H9 (cell line): ENCODE results near the gene IRF2BPL. TPM values are rescaled to one million over a fixed set of nuclear protein-coding genes. Genes with fewer than 3 reads are reported as not detected.
A peak's percentile ranks its signal among the peaks of the same experiment; 100 is the strongest.

Experiments
- DNase-seq: peaks from one replicate; pipeline ENCODE4 v3.0.0-alpha.2; 2017
- H2AFZ ChIP-seq: one replicate; pipeline ENCODE4 v1.6.1; 2013; ENCODE audit warnings: mild to moderate bottlenecking, low read length, control low read depth, moderate library complexity
- H2AK5ac ChIP-seq: 2 replicates; pipeline ENCODE4 v1.6.1; 2013; ENCODE audit warnings: low read length, control low read depth, mixed read lengths; ENCODE audit not compliant: insufficient read length
- H2BK120ac ChIP-seq: one replicate; pipeline ENCODE4 v1.6.1; 2013; ENCODE audit warnings: low read depth, mild to moderate bottlenecking, low read length, control low read depth, inconsistent platforms; ENCODE audit not compliant: poor library complexity, severe bottlenecking
- H2BK12ac ChIP-seq: 2 replicates; pipeline ENCODE4 v1.6.1; 2013; ENCODE audit warnings: low read length, control low read depth, mixed read lengths, low read depth; ENCODE audit not compliant: insufficient read length
- H2BK15ac ChIP-seq: 2 replicates; pipeline ENCODE4 v1.6.1; 2013; ENCODE audit warnings: low read depth, low read length, control low read depth
- H2BK20ac ChIP-seq: one replicate; pipeline ENCODE4 v1.6.1; 2013; ENCODE audit warnings: low read depth, mild to moderate bottlenecking, low read length, control low read depth, inconsistent platforms; ENCODE audit not compliant: poor library complexity, severe bottlenecking
- H2BK5ac ChIP-seq: 2 replicates; pipeline ENCODE4 v1.6.1; 2013; ENCODE audit warnings: low read length, control low read depth, mixed read lengths; ENCODE audit not compliant: insufficient read length
- H3K14ac ChIP-seq: 2 replicates; pipeline ENCODE4 v1.6.1; 2013; ENCODE audit warnings: low read length, control low read depth; ENCODE audit not compliant: insufficient read depth
- H3K18ac ChIP-seq: 2 replicates; pipeline ENCODE4 v1.6.1; 2013; ENCODE audit warnings: low read depth, mild to moderate bottlenecking, mixed read lengths, low read length, control low read depth; ENCODE audit not compliant: insufficient read length
- H3K23ac ChIP-seq: 2 replicates; pipeline ENCODE4 v1.6.1; 2013; ENCODE audit warnings: low read length, control low read depth, mixed read lengths, low read depth; ENCODE audit not compliant: insufficient read length
- H3K23me2 ChIP-seq: 2 replicates; pipeline ENCODE4 v1.6.1; 2013; ENCODE audit warnings: low read depth, mild to moderate bottlenecking, mixed read lengths, low read length, control low read depth; ENCODE audit not compliant: insufficient read length, poor library complexity, severe bottlenecking
- H3K27ac ChIP-seq: 2 replicates; pipeline ENCODE4 v1.5.1; 2013; ENCODE audit warnings: low read length, control low read depth, mixed read lengths, low read depth; ENCODE audit not compliant: insufficient read length
- H3K27me3 ChIP-seq: 2 replicates; pipeline ENCODE4 v1.6.1; 2013; ENCODE audit warnings: low read length, control low read depth, inconsistent platforms; ENCODE audit not compliant: insufficient read depth
- H3K4ac ChIP-seq: 2 replicates; pipeline ENCODE4 v1.6.1; 2013; ENCODE audit warnings: low read depth, mild to moderate bottlenecking, control low read depth, inconsistent platforms, low read length, moderate library complexity
- H3K4me1 ChIP-seq: 2 replicates; pipeline ENCODE4 v1.6.1; 2013; ENCODE audit warnings: low read length, control low read depth, inconsistent platforms; ENCODE audit not compliant: insufficient read depth
- H3K4me2 ChIP-seq: 2 replicates; pipeline ENCODE4 v1.6.1; 2013; ENCODE audit warnings: low read length, control low read depth, mixed read lengths; ENCODE audit not compliant: insufficient read length, insufficient read depth
- H3K56ac ChIP-seq: 2 replicates; pipeline ENCODE4 v1.6.1; 2013; ENCODE audit warnings: low read depth, mild to moderate bottlenecking, mixed read lengths, low read length, control low read depth; ENCODE audit not compliant: insufficient read length
- H3K79me1 ChIP-seq: 2 replicates; pipeline ENCODE4 v1.6.1; 2013; ENCODE audit warnings: low read depth, mild to moderate bottlenecking, moderate library complexity, low read length, control low read depth, inconsistent platforms; ENCODE audit not compliant: insufficient read depth, poor library complexity, severe bottlenecking
- H3K79me2 ChIP-seq: 2 replicates; pipeline ENCODE4 v1.6.1; 2013; ENCODE audit warnings: low read length, control low read depth, inconsistent platforms; ENCODE audit not compliant: insufficient read depth
- H3K9ac ChIP-seq: 2 replicates; pipeline ENCODE4 v1.6.1; 2013; ENCODE audit warnings: low read length, control low read depth, mixed read lengths; ENCODE audit not compliant: insufficient read length; ENCODE audit errors: extremely low read depth
- H3K9me3 ChIP-seq: one replicate; pipeline ENCODE4 v1.6.1; 2013; ENCODE audit warnings: low read depth, low read length, inconsistent platforms; ENCODE audit not compliant: control insufficient read depth
- H3T11ph ChIP-seq: one replicate; pipeline ENCODE4 v1.6.1; 2013; ENCODE audit warnings: mild to moderate bottlenecking, low read length, control low read depth, inconsistent platforms
- H4K20me1 ChIP-seq: one replicate; pipeline ENCODE4 v1.6.1; 2013; ENCODE audit not compliant: control insufficient read depth, insufficient read length, insufficient read depth
- H4K5ac ChIP-seq: 2 replicates; pipeline ENCODE4 v1.6.1; 2013; ENCODE audit warnings: low read depth, mild to moderate bottlenecking, mixed read lengths, low read length, control low read depth; ENCODE audit not compliant: insufficient read length
- H4K8ac ChIP-seq: replicated peaks from 2 replicates; pipeline ENCODE4 v1.6.1; 2013; ENCODE audit warnings: low read length, control low read depth, mixed read lengths, low read depth; ENCODE audit not compliant: insufficient read length
- H4K91ac ChIP-seq: 2 replicates; pipeline ENCODE4 v1.6.1; 2013; ENCODE audit warnings: low read depth, mild to moderate bottlenecking, moderate library complexity, mixed read lengths, low read length, control low read depth; ENCODE audit not compliant: insufficient read length
- H3K27ac Mint-ChIP-seq, 3 experiments: 2 replicates in 2 of 3; 3 replicates in 1 of 3; pipeline ENCODE4 v1.8.0; 2020 to 2021; ENCODE audit warnings: mixed read lengths in 3 of 3, mild to moderate bottlenecking in 1 of 3, moderate library complexity in 1 of 3
- H3K27me3 Mint-ChIP-seq: 2 replicates; pipeline ENCODE4 v1.8.0; 2021; ENCODE audit warnings: low read depth, mild to moderate bottlenecking, moderate library complexity, mixed read lengths
- H3K36me3 Mint-ChIP-seq, 3 experiments: 2 replicates in 2 of 3; 3 replicates in 1 of 3; pipeline ENCODE4 v1.8.0; 2020 to 2021; ENCODE audit warnings: low read depth in 3 of 3, mixed read lengths in 3 of 3; ENCODE audit not compliant: insufficient read depth in 1 of 3
- H3K4me1 Mint-ChIP-seq, 2 experiments: 2 replicates each; pipeline ENCODE4 v1.8.0; 2020; ENCODE audit warnings: mixed read lengths in 2 of 2
- H3K4me3 Mint-ChIP-seq, 2 experiments: 2 replicates in 1 of 2; 3 replicates in 1 of 2; pipeline ENCODE4 v1.8.0; 2020 to 2021; ENCODE audit warnings: mild to moderate bottlenecking in 2 of 2, mixed read lengths in 2 of 2, moderate library complexity in 1 of 2
- H3K9me3 Mint-ChIP-seq, 2 experiments: 2 replicates in 1 of 2; 3 replicates in 1 of 2; pipeline ENCODE4 v1.8.0; 2020; ENCODE audit warnings: mild to moderate bottlenecking in 2 of 2, mixed read lengths in 2 of 2, moderate library complexity in 1 of 2
- CTCF ChIP-seq: fragments of 200-600 bp; sonication (generic); conservative IDR thresholded peaks from 3 replicates; pipeline ENCODE4 v1.8.0; 2021; ENCODE audit warnings: antibody characterized with exemption, mild to moderate bottlenecking
- WGBS: extraction: QIAGEN DNeasy Blood & Tissue Kit; methylation state at CpG from one replicate; pipeline ENCODE4 v1.1.7; 2013; ENCODE audit warnings: missing lambda C conversion rate, low lambda C conversion rate, mixed read lengths; ENCODE audit not compliant: insufficient read length; ENCODE audit errors: extremely low coverage; 5-methylcytosine and 5-hydroxymethylcytosine counted together
- total RNA-seq: library from RNA; stranded (reverse); gene quantifications from 2 replicates; pipeline ENCODE4 v1.2.1, GENCODE V29; 2021

Gene IRF2BPL
- total RNA-seq, 1 experiment from 2014 or later: 59.0 TPM

DNA sequence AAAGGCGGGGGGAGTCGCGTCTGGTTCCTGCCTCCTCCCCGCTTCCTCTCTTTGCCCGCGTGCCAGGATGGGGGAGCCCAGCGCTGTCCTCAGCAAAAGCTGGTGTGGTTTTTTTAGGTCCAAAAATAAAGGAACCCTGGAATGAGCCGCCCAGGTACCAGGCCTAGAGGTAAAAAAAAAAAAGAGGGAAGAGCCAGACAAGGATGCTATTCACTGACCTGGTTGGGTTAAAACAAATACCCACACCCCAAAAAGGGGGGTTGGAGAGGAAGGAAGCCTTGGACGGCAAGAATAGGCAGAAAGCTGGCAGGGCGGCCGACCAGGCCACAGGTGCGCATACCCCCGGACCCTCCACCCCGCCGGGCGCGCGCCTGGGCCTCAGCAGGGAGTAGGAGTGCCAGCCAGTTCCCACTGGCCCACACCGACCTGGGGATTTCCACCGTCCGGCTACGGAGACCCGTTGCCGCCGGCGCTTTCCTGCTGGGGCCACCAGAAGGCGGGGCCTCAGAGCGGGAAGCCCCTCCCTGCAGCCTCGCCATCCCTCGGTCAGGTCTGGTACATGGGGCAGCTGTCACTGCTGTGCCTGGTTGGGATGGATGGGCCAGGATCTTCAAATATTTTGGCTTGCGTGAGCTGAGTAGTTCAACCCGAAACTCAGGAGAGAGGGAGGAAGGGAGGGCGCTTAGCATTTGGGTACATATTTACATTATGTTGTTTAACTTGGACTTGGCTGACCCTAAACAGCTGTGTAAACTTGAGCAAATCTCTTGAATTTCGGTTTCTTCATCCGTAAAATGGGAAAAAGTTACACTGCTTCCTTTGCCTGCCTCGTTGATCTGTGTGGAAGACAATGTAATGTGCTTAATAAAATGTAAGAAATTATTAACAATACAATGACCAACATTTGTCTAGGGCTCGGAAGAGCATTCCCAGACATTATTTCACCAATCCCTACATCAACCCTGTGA is 5.4 kb upstream of the IRF2BPL start:
- peaks cover 16% of the 10 kb centered on the region for H3K27me3 Mint-ChIP-seq
- H3K4ac ChIP-seq: peak overlapping the region; percentile 74; the same call in 1 of the 2 replicates
- H3K9ac ChIP-seq: peak overlapping the region; percentile 52
- peak overlapping the region; percentile 21 for H4K91ac ChIP-seq
- H2BK120ac ChIP-seq: no peak overlapping the region
- peaks cover 19% of the 10 kb centered on the region for H3K23me2 ChIP-seq
- peak; percentile 91 for DNase-seq
- H2AK5ac ChIP-seq: no peak overlapping the region
- no peaks in the 10 kb centered on the region; a peak in 1 of 7 replicates for H3K36me3 Mint-ChIP-seq
- H2BK5ac ChIP-seq: no peak overlapping the region
- H4K8ac ChIP-seq: no peak overlapping the region
- no peak overlapping the region for H3K23ac ChIP-seq
- no peaks in the 10 kb centered on the region for H3K79me2 ChIP-seq
- H2AFZ ChIP-seq: no peak overlapping the region
- no CpG with 5 or more reads among the region's 37 CpGs for WGBS
- no peak for TF ChIP-seq CTCF
- no peaks in the 10 kb centered on the region; a peak in 1 of 5 replicates for H3K9me3 Mint-ChIP-seq
- peaks cover 60 to 67% of the 10 kb centered on the region in 2 experiments for H3K4me1 Mint-ChIP-seq
- H3K14ac ChIP-seq: peak overlapping the region; percentile 98
- H3K56ac ChIP-seq: no peak overlapping the region
- H3T11ph ChIP-seq: no peak overlapping the region
- peaks cover 8% of the 10 kb centered on the region; the same call in 1 of the 2 replicates for H3K4me1 ChIP-seq
- H2BK20ac ChIP-seq: no peak overlapping the region
- peak overlapping the region; percentile 37 for H2BK12ac ChIP-seq
- H3K27me3 ChIP-seq: no peaks in the 10 kb centered on the region
- peak overlapping the region; percentile 70 to 80 for H3K4me3 Mint-ChIP-seq
- peak overlapping the region; percentile 99 for H3K18ac ChIP-seq
- no peak overlapping the region for H2BK15ac ChIP-seq
- H3K79me1 ChIP-seq: no peaks in the 10 kb centered on the region
- H3K27ac Mint-ChIP-seq: peak overlapping the region; percentile 95 to 99 (median 96)
- H4K20me1 ChIP-seq: no peaks in the 10 kb centered on the region
- peak overlapping the region; percentile 89 for H3K27ac ChIP-seq
- H4K5ac ChIP-seq: no peak overlapping the region
- peak overlapping the region; percentile 86 for H3K4me2 ChIP-seq
- H3K9me3 ChIP-seq: no peaks in the 10 kb centered on the region
